SK-N-MC (cell line): ENCODE results near the gene NRXN3.

Experiments used
- EZH2 ChIP-seq: fragments of 200-600 bp; sonication (generic); IDR thresholded peaks from one replicate; pipeline ENCODE4 v1.6.1; 2017; ENCODE audit warnings: antibody characterized with exemption
- FOXP2 ChIP-seq: optimal IDR thresholded peaks from 2 replicates; pipeline ENCODE3; 2011; ENCODE audit warnings: mild to moderate bottlenecking, moderate library complexity; ENCODE audit not compliant: insufficient read depth; ENCODE audit errors: extremely low read length, control extremely low read depth
- POLR2AphosphoS5 ChIP-seq: IDR thresholded peaks from 2 replicates; pipeline ENCODE4 v1.6.1; 2012; ENCODE audit warnings: mild to moderate bottlenecking, low read depth, low read length, borderline replicate concordance

- no peak for TF ChIP-seq EZH2
- no peak for TF ChIP-seq POLR2AphosphoS5
- TF ChIP-seq FOXP2 = no peak
Measured at GRCh38 chr14:78127961-78128360, 42.2 kb upstream of the NRXN3 start.
